Gastrocnemius medialis (tissue), 4 donors: ENCODE data around the gene CHST12.

Experiments used
- CTCF ChIP-seq, 5 experiments: fragments of 450-650 bp in 3 of 5; fragments of 200-600 bp in 2 of 5; sonication (generic) in 2 of 5; IDR thresholded peaks in 4 of 5; conservative IDR thresholded peaks in 1 of 5; 1 replicate in 4 of 5; 2 replicates in 1 of 5; pipeline ENCODE4 v1.5.1; 2016 to 2019; ENCODE audit warnings: antibody characterized with exemption in 5 of 5, mild to moderate bottlenecking in 3 of 5, moderate library complexity in 3 of 5
- POLR2A ChIP-seq, 2 donors: fragments of 450-650 bp; IDR thresholded peaks; one replicate each; pipeline ENCODE4 v1.6.1; 2017; ENCODE audit warnings: antibody characterized with exemption in 2 of 2, mild to moderate bottlenecking in 2 of 2, moderate library complexity in 2 of 2

GRCh38 chr7:2446676-2447075, 43.3 kb downstream of the CHST12 start:
- TF ChIP-seq CTCF (IDR thresholded peaks at IDR 0.05 in 4 of 5, conservative IDR thresholded peaks at IDR 0.05 in 1 of 5) (no peak), POLR2A (IDR thresholded peaks at IDR 0.05) (no peak)
